Measurements from ENCODE around the gene ADAM19. TPM values are rescaled to one million over a fixed set of nuclear protein-coding genes. Genes with fewer than 3 reads are reported as not detected.
"Not testable (repeated sequence)": the region's sequence is repeated elsewhere in the genome, so short reads cannot be mapped to it uniquely, and the experiment has no call there.

Gene ADAM19
- total and polyA plus RNA-seq, 9 donors, result 1.6 to 11.6 (median 3.0) TPM

DNA sequence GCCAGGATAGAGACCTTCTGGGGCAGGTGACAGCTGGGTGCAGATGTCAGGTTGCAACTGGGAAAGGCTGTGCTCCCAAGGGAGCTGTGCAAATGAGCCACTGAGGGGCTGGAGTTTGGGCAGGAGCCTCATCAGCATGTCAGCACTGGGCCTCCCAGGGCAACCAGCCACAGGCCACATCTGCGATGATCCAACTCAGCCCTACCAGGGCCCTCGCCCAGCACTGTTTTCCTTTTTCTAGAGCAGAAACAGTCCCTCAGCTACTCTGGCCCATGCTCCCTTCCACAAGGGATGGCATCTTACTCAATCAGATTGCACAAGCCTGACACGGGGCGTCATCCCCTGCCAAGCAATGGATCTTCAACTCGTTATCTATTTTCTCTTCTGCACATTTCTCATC is 90.8 kb downstream of the ADAM19 start:
- H3K4me1 ChIP-seq (ENCODE audit: insufficient read depth), result no peaks in the 10 kb centered on the region
- no peak overlapping the region for H3K4me3 ChIP-seq
- no peaks in the 10 kb centered on the region for H3K9me3 ChIP-seq
- DNase-seq, result no peak
- no peaks in the 10 kb centered on the region for H3K36me3 ChIP-seq
- H3K27ac ChIP-seq, result no peak overlapping the region
- no peaks in the 10 kb centered on the region for H3K27me3 ChIP-seq
- intact Hi-C loops (cut with DNase I), result no loop called here
- 81 to 82% (median 82%) methylated on average over 5 of the region's 5 CpGs for WGBS, 3 donors
- no peak for TF ChIP-seq EP300 (IDR thresholded peaks at IDR 0.05)
- no peak for TF ChIP-seq POLR2A (IDR thresholded peaks at IDR 0.05)
- TF ChIP-seq, protein P1, sequence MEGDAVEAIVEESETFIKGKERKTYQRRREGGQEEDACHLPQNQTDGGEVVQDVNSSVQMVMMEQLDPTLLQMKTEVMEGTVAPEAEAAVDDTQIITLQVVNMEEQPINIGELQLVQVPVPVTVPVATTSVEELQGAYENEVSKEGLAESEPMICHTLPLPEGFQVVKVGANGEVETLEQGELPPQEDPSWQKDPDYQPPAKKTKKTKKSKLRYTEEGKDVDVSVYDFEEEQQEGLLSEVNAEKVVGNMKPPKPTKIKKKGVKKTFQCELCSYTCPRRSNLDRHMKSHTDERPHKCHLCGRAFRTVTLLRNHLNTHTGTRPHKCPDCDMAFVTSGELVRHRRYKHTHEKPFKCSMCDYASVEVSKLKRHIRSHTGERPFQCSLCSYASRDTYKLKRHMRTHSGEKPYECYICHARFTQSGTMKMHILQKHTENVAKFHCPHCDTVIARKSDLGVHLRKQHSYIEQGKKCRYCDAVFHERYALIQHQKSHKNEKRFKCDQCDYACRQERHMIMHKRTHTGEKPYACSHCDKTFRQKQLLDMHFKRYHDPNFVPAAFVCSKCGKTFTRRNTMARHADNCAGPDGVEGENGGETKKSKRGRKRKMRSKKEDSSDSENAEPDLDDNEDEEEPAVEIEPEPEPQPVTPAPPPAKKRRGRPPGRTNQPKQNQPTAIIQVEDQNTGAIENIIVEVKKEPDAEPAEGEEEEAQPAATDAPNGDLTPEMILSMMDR (IDR thresholded peaks at IDR 0.05), result no peak

DNA sequence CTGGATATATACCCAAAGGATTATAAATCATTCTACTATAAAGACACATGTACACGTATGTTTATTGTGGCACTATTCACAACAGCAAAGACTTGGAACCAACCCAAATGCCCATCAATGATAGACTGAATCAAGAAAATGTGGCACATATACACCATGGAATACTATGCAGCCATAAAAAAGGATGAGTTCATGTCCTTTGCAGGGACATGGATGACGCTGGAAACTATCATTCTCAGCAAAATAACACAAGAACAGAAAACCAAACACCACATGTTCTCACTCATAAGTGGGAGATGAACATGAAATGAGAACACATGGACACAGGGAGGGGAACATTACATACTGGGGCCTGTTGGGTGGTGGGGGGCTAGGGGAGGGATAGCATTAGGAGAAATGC is 92.9 kb downstream of the ADAM19 start:
- H3K9me3 ChIP-seq; H3K27me3 ChIP-seq; H3K27ac ChIP-seq; H3K4me3 ChIP-seq; DNase-seq; intact Hi-C loops (cut with DNase I); H3K36me3 ChIP-seq; H3K4me1 ChIP-seq (ENCODE audit: insufficient read depth): not testable (repeated sequence)
- WGBS, 3 donors, result 72 to 95% (median 93%) methylated on average over 2 of the region's 2 CpGs

DNA sequence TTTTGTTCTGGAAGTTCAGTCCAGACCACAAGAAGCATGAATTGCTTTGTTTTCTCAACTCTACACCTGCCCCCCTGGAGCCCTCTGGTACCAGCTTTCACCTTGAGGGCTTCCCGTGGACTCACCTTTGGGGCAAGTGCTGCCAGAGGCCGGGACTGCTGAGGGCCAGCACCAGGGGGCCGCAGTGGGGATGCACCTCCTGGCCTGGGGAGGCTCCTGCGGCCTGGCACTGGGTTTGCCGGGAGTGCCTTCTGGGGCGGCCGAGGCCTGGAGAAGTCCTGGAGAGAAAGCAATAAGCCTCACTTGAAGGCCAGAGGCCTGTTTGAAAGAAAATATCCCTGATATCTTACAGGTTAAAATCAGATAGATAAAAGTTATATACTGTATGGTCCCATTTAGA is 93.9 kb downstream of the ADAM19 start:
- Histone ChIP-seq H3K27me3 (no peaks in the 10 kb centered on the region), H3K4me3 (no peak overlapping the region), H3K9me3 (no peaks in the 10 kb centered on the region), H3K27ac (no peak overlapping the region), H3K4me1 (ENCODE audit: insufficient read depth) (no peaks in the 10 kb centered on the region), H3K36me3 (no peaks in the 10 kb centered on the region)
- intact Hi-C loops (cut with DNase I), result no loop called here
- no peak for DNase-seq
- 96 to 100% (median 99%) methylated on average over 7 of the region's 7 CpGs for WGBS, 3 donors
- TF ChIP-seq, protein P1 (IDR thresholded peaks at IDR 0.05), result no peak
- no peak for TF ChIP-seq EP300 (IDR thresholded peaks at IDR 0.05)
- TF ChIP-seq POLR2A (IDR thresholded peaks at IDR 0.05), result no peak

DNA sequence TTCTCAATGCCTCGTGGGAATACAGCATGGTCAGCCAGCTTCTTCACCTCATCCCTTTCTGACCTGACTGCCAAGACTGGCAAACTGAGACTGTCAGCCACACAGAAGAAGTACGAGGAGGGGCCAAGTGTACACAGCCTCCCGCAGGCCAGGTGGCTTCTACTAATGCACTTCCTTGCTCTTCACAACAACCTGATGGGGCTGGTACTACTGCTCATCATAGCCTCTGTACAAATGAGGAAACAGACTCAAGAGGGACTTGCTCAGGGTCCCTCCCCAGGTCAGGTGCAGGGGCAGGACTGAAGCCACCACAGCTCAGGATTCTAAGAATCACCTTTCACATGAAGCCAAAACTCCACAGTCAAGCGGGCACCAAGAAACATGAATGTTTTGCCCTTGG is 94.3 kb downstream of the ADAM19 start:
- no peak for TF ChIP-seq POLR2A (IDR thresholded peaks at IDR 0.05)
- TF ChIP-seq EP300 (IDR thresholded peaks at IDR 0.05), result no peak
- TF ChIP-seq, protein P1 (IDR thresholded peaks at IDR 0.05), result no peak
- no peaks in the 10 kb centered on the region for H3K27me3 ChIP-seq
- H3K27ac ChIP-seq, result no peak overlapping the region
- no peak overlapping the region for H3K4me3 ChIP-seq
- intact Hi-C loops (cut with DNase I), result no loop called here
- H3K9me3 ChIP-seq, result no peaks in the 10 kb centered on the region
- no peaks in the 10 kb centered on the region for H3K36me3 ChIP-seq
- H3K4me1 ChIP-seq (ENCODE audit: insufficient read depth), result no peaks in the 10 kb centered on the region
- WGBS, 3 donors, result 73 to 82% (median 80%) methylated on average over 4 of the region's 4 CpGs
- no peak for DNase-seq

DNA sequence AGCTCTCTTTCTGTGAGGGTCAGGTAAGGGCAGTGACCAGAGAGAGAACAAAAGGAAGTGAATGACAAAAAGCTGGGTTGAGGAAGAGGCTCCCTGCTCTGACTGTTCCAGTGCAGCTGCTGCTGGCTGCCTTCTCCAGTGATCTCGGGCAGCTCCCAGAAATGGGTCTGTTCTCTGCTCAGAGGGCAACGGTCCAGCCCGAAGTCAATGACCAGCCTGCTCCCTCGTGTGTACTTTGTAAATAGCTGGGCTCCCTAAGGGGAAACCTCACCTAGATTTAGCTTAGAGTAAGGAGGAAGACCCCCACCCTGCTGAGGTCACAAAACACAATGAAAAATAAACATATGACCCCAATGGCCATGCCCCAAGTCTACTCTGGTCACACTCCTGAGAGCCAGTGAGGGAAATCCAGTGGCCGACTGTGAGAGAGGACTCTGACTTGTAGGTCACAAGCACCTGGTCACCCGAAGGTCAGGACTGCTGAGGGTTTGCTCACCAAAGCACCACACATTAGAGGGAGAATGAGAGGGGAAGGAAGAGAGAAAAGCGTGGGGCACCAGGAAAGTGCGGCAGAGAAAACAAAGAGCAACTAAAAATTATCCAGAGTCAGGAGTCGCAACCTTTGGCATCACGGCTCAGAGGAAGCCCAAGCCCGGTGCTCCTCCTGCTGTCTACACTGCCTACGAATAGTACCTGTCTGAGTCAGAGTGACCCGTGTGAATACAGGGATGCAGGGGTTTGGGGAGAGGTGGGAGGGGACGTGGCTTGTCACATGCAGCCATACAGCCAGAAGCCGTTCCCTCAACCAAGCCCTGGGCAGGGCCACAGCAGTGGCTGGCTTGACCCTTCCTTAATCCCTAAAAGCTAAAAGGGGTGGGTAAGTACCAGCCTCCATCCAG is 95.7 kb downstream of the ADAM19 start:
- DNase-seq, result no peak
- H3K4me1 ChIP-seq (ENCODE audit: insufficient read depth), result no peaks in the 10 kb centered on the region
- TF ChIP-seq, protein P1 (IDR thresholded peaks at IDR 0.05), result no peak
- no peak for TF ChIP-seq EP300 (IDR thresholded peaks at IDR 0.05)
- TF ChIP-seq POLR2A (IDR thresholded peaks at IDR 0.05), result no peak
- no peaks in the 10 kb centered on the region for H3K36me3 ChIP-seq
- intact Hi-C loops (cut with DNase I), result loop anchor here in 1 of 4 donors (10.0 kb wide), 1 partner anchor 105 kb away; no protein-coding TSS in a partner anchor
- no peak overlapping the region for H3K4me3 ChIP-seq
- no peaks in the 10 kb centered on the region for H3K9me3 ChIP-seq
- H3K27me3 ChIP-seq, result no peaks in the 10 kb centered on the region
- WGBS, 3 donors, result 77 to 81% (median 78%) methylated on average over 15 of the region's 15 CpGs
- no peak overlapping the region for H3K27ac ChIP-seq

Measured in ovary (tissue), 9 donors.